Mesendoderm (in vitro differentiated cells): ENCODE data around the gene PTRH1.

ENCODE experiments used
- DNase-seq: peaks from one replicate; pipeline ENCODE4 v3.0.0; 2013
- H2AK5ac ChIP-seq: 2 replicates; pipeline ENCODE4 v1.6.1; 2013; ENCODE audit warnings: low read length, inconsistent platforms
- H2BK120ac ChIP-seq: 2 replicates; pipeline ENCODE4 v1.6.1; 2013; ENCODE audit warnings: low read depth, mild to moderate bottlenecking, low read length, moderate library complexity, mixed read lengths
- H2BK15ac ChIP-seq: replicated peaks from 2 replicates; pipeline ENCODE4 v1.6.1; 2013; ENCODE audit warnings: low read depth, mild to moderate bottlenecking, moderate library complexity
- H2BK5ac ChIP-seq: 2 replicates; pipeline ENCODE4 v1.6.1; 2013; ENCODE audit warnings: low read length, inconsistent platforms
- H3K18ac ChIP-seq: 2 replicates; pipeline ENCODE4 v1.6.1; 2013; ENCODE audit warnings: mild to moderate bottlenecking, low read length, mixed read lengths
- H3K23ac ChIP-seq: one replicate; pipeline ENCODE4 v1.6.1; 2013; ENCODE audit warnings: low read length
- H3K27ac ChIP-seq: 2 replicates; pipeline ENCODE4 v1.5.1; 2013; ENCODE audit warnings: low read depth, mild to moderate bottlenecking, inconsistent platforms, low read length, moderate library complexity
- H3K27me3 ChIP-seq: 2 replicates; pipeline ENCODE4 v1.6.1; 2013; ENCODE audit warnings: low read length, control low read depth, mild to moderate bottlenecking, inconsistent platforms; ENCODE audit not compliant: insufficient read depth, poor library complexity
- H3K36me3 ChIP-seq: 2 replicates; pipeline ENCODE4 v1.6.1; 2013; ENCODE audit warnings: low read length, inconsistent platforms; ENCODE audit not compliant: control insufficient read depth, insufficient read depth
- H3K4ac ChIP-seq: one replicate; pipeline ENCODE4 v1.6.1; 2013; ENCODE audit warnings: low read depth, mild to moderate bottlenecking, low read length, moderate library complexity
- H3K4me1 ChIP-seq: 2 replicates; pipeline ENCODE4 v1.6.1; 2013; ENCODE audit warnings: low read depth, low read length, inconsistent platforms; ENCODE audit not compliant: control insufficient read depth
- H3K4me2 ChIP-seq: 2 replicates; pipeline ENCODE4 v1.6.1; 2013; ENCODE audit warnings: low read length
- H3K4me3 ChIP-seq: 2 replicates; pipeline ENCODE4 v1.5.1; 2013; ENCODE audit warnings: mild to moderate bottlenecking, low read length
- H3K56ac ChIP-seq: one replicate; pipeline ENCODE4 v1.6.1; 2013; ENCODE audit warnings: low read length
- H3K79me1 ChIP-seq: 2 replicates; pipeline ENCODE4 v1.6.1; 2013; ENCODE audit warnings: low read length, inconsistent platforms
- H3K79me2 ChIP-seq: 2 replicates; pipeline ENCODE4 v1.6.1; 2013; ENCODE audit warnings: mild to moderate bottlenecking, low read length; ENCODE audit not compliant: control insufficient read depth, insufficient read depth
- H3K9ac ChIP-seq: 2 replicates; pipeline ENCODE4 v1.6.1; 2013; ENCODE audit warnings: low read length, inconsistent platforms
- H4K5ac ChIP-seq: one replicate; pipeline ENCODE4 v1.6.1; 2013; ENCODE audit warnings: low read length
- H4K8ac ChIP-seq: one replicate; pipeline ENCODE4 v1.6.1; 2013; ENCODE audit warnings: low read depth, mild to moderate bottlenecking, control low read depth, low read length, moderate library complexity
- WGBS: extraction: QIAGEN DNeasy Blood & Tissue Kit; methylation state at CpG from one replicate; pipeline ENCODE4 v1.1.7; 2013; ENCODE audit warnings: low lambda C conversion rate, missing lambda C conversion rate; ENCODE audit not compliant: insufficient coverage; ENCODE audit errors: extremely low coverage; 5-methylcytosine and 5-hydroxymethylcytosine counted together

The PTRH1 gene

DNA sequence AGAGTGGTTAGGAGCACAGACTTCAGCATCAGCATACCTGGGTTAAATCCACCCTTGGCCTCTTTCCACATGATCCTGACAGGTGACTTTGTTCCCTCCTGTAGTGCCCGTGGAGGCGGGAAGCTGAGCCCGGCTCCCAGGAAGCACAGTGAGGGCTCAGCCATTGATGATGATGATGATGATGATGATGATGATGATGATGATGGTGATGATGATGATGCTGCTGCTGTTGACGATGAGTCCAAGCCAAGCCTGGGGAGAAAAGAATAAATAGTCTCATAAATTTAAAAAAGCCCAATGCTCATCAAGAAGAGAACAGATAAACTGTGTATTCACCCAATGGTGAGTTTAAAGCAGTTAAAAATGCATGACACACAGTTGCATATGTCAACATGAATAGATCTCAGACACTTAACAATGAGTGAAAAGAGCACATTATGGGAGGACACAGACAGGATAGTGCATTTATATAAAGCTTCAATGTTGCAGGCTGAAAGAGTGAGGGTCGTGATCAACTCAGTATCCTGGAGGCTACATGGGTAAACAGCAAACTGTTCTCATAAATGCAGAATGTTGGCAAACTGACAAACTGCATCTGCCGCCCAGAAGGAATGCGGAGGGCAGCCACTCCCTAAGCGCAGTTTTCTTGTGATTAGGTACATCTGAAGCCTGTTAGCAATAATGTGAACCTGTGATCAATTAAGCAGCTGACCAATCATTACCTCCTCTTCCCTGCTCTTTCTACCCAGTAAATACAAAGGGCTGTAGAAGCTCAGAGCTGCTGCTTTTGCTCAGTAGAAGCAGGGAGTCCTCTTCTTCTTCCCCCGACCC is 20.4 kb downstream of the PTRH1 start:
- no peak overlapping the region for H3K27ac ChIP-seq
- H3K18ac ChIP-seq, result no peak overlapping the region
- H3K4me3 ChIP-seq, result no peak overlapping the region
- no peak overlapping the region for H2BK15ac ChIP-seq
- H3K4ac ChIP-seq, result no peak overlapping the region
- no peaks in the 10 kb centered on the region for H3K79me1 ChIP-seq
- no peaks in the 10 kb centered on the region for H3K27me3 ChIP-seq
- H3K23ac ChIP-seq, result no peak overlapping the region
- no peak overlapping the region for H2BK120ac ChIP-seq
- H3K79me2 ChIP-seq, result no peaks in the 10 kb centered on the region
- H4K8ac ChIP-seq, result no peak overlapping the region
- no peaks in the 10 kb centered on the region for H3K36me3 ChIP-seq
- no CpG with 5 or more reads among the region's 9 CpGs for WGBS
- H3K56ac ChIP-seq, result no peak overlapping the region
- H3K4me1 ChIP-seq, result no peaks in the 10 kb centered on the region
- H2AK5ac ChIP-seq, result no peak overlapping the region
- no peak overlapping the region for H2BK5ac ChIP-seq
- no peak overlapping the region for H3K9ac ChIP-seq
- H3K4me2 ChIP-seq, result no peak overlapping the region
- no peak for DNase-seq
- no peak overlapping the region for H4K5ac ChIP-seq

DNA sequence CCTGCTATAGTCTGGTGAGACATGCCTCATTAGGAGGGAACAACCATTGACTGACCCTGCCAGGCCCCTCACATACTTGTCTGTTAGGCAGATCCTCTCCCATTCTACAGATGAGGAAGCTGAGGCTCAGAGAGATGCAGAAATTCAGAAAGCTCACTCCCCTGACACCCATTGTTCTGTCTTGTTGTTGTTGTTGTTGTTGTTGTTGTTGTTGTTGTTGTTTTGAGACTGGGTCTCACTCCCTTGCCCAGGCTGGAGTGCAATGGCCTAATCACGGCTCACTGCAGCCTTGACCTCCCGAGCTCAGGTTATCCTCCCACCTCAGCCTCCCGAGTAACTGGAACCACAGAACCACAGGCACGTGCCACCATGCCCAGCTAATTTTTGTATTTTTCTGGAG is 21.8 kb downstream of the PTRH1 start:
- Histone ChIP-seq H3K4me3 (no peak overlapping the region), H2BK5ac (no peak overlapping the region), H3K18ac (no peak overlapping the region), H2AK5ac (no peak overlapping the region), H3K79me2 (no peaks in the 10 kb centered on the region), H4K8ac (no peak overlapping the region), H3K4ac (no peak overlapping the region), H3K56ac (no peak overlapping the region), H3K4me1 (no peaks in the 10 kb centered on the region), H3K9ac (no peak overlapping the region), H3K23ac (no peak overlapping the region), H3K4me2 (no peak overlapping the region), H2BK120ac (no peak overlapping the region), H2BK15ac (no peak overlapping the region), H3K27me3 (no peaks in the 10 kb centered on the region), H4K5ac (no peak overlapping the region), H3K36me3 (no peaks in the 10 kb centered on the region), H3K27ac (no peak overlapping the region), H3K79me1 (no peaks in the 10 kb centered on the region)
- DNase-seq, result no peak
- no CpG with 5 or more reads among the region's 4 CpGs for WGBS

DNA sequence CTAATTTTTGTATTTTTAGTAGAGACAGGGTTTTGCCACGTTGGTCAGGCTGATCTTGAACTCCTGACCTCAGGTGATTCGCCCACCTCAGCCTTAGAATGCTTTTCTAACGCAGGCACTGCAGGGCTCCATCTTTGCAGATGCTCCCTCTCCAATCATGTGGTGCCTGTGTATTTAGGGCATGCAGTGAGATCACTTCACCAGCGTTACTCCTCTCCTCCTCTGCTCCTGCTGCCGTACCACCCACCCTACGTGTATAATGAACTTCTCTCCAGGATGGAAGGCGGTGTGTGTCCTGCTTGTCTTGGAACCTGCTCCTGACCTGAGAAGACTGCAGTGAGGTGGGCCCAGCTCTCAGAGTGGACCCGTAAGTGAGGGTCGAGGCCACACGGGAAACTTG is 22.3 kb downstream of the PTRH1 start:
- no CpG with 5 or more reads among the region's 10 CpGs for WGBS
- Histone ChIP-seq H4K8ac (no peak overlapping the region), H3K9ac (no peak overlapping the region), H3K4ac (no peak overlapping the region), H3K79me1 (no peaks in the 10 kb centered on the region), H3K27ac (no peak overlapping the region), H3K79me2 (no peaks in the 10 kb centered on the region), H3K18ac (no peak overlapping the region), H3K4me2 (no peak overlapping the region), H2BK5ac (no peak overlapping the region), H4K5ac (no peak overlapping the region), H2BK120ac (no peak overlapping the region), H2BK15ac (no peak overlapping the region), H3K56ac (no peak overlapping the region), H3K27me3 (no peaks in the 10 kb centered on the region), H3K4me1 (no peaks in the 10 kb centered on the region), H3K4me3 (no peak overlapping the region), H3K23ac (no peak overlapping the region), H2AK5ac (no peak overlapping the region), H3K36me3 (no peaks in the 10 kb centered on the region)
- DNase-seq, result no peak

DNA sequence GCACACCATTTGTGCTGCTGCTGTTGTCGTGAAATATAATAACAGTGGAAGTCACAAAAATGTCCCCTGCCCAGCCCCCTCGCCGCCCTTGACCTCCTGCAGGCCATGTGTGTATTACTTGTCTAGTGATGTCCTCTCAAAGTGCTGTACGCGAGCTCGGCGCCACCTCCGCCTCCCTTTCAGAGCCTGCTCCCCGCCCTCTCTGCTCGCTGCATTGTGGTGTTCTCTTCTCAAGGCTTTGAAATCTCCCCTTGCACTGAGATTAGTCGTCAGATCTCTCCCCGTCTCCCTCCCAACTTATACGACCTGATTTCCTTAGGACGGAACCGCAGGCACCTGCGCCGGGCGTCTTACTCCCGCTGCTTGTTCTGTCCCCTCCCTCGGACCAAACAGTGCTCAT is 23.4 kb downstream of the PTRH1 start:
- H3K4me2 ChIP-seq, result no peak overlapping the region
- no peak overlapping the region for H2AK5ac ChIP-seq
- H3K27me3 ChIP-seq, result no peaks in the 10 kb centered on the region
- H3K18ac ChIP-seq, result no peak overlapping the region
- H4K8ac ChIP-seq, result no peak overlapping the region
- H3K4me3 ChIP-seq, result no peak overlapping the region
- no peak for DNase-seq
- no peak overlapping the region for H2BK5ac ChIP-seq
- no peaks in the 10 kb centered on the region for H3K79me2 ChIP-seq
- H3K27ac ChIP-seq, result no peak overlapping the region
- no peak overlapping the region for H4K5ac ChIP-seq
- WGBS, result no CpG with 5 or more reads among the region's 20 CpGs
- H2BK120ac ChIP-seq, result no peak overlapping the region
- no peaks in the 10 kb centered on the region for H3K79me1 ChIP-seq
- no peak overlapping the region for H3K4ac ChIP-seq
- no peak overlapping the region for H3K23ac ChIP-seq
- no peak overlapping the region for H3K56ac ChIP-seq
- no peaks in the 10 kb centered on the region for H3K36me3 ChIP-seq
- no peak overlapping the region for H2BK15ac ChIP-seq
- no peak overlapping the region for H3K9ac ChIP-seq
- no peaks in the 10 kb centered on the region for H3K4me1 ChIP-seq

DNA sequence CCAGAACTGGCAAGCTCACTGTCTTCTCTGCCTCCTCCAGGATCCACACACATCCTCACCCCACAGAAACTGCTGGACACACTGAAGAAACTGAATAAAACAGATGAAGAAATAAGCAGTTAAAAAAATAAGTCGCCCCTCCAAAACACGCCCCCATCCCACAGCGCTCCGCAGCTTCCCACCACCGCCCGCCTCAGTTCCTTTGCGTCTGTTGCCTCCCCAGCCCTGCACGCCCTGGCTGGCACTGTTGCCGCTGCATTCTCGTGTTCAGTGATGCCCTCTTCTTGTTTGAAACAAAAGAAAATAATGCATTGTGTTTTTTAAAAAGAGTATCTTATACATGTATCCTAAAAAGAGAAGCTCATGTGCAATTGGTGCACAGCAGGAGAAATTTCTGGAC is 24.7 kb downstream of the PTRH1 start:
- Histone ChIP-seq H3K4me3 (no peak overlapping the region), H3K56ac (no peak overlapping the region), H3K27ac (no peak overlapping the region), H3K79me2 (no peaks in the 10 kb centered on the region), H4K5ac (no peak overlapping the region), H3K9ac (no peak overlapping the region), H4K8ac (no peak overlapping the region), H2BK5ac (no peak overlapping the region), H3K18ac (no peak overlapping the region), H3K79me1 (no peaks in the 10 kb centered on the region), H3K36me3 (no peaks in the 10 kb centered on the region), H3K4me1 (no peaks in the 10 kb centered on the region), H3K23ac (no peak overlapping the region), H2BK15ac (no peak overlapping the region), H2BK120ac (no peak overlapping the region), H3K4me2 (no peak overlapping the region), H3K27me3 (no peaks in the 10 kb centered on the region), H3K4ac (no peak overlapping the region), H2AK5ac (no peak overlapping the region)
- WGBS, result no CpG with 5 or more reads among the region's 10 CpGs
- no peak for DNase-seq
